Measurements from ENCODE around the gene C6orf89.
"Not testable (repeated sequence)": the region's sequence is repeated elsewhere in the genome, so short reads cannot be mapped to it uniquely, and the experiment has no call there.

C6orf89 gene

DNA sequence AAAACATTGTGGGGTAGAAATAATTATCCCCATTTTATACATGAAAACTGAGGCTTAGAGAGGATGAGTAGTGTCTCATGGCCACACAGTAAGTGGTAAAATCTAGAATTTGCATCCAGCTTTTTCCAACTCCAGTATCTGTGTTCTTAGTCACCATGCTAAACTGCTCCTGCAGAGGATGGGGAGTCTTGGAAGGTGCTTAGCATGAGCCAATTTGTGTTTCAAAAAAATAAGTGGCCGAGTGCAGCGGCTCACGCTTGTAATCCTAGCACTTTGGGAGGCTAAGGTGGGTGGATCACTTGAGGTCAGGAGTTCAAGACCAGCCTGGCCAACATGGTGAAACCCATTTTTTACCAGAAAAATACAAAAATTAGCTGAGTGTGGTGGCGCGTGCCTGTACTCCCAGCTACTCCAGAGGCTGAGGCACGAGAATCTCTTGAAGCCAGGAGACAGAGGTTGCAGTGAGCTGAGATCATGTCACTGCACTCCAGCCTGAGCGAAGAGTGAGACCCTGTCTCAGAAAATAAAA lies 2.4 kb downstream of the C6orf89 start:
- DNase-seq (ENCODE audit: low spot score) = no peak

- peak; percentile 74 for DNase-seq (ENCODE audit: low spot score)
These were observed 3.1 kb downstream of the C6orf89 start for GRCh38 chr6:36888654-36889481.

GRCh38 chr6:36890112-36890663 lies 4.4 kb downstream of the C6orf89 start:
- DNase-seq (ENCODE audit: low spot score) = no peak

DNA sequence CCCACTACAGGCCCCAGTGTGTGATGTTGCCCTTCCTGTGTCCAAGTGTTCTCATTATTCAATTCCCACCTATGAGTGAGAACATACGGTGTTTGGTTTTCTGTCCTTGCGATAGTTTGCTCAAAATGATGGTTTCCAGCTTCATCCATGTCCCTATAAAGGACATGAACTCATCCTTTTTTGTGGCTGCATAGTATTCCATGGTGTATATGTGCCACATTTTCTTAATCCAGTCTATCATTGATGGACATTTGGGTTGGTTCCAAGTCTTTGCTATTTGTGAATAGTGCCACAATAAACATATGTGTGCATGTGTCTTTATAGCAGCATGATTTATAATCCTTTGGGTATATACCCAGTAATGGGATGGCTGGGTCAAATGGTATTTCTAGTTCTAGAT lies 5.4 kb downstream of the C6orf89 start:
- DNase-seq (ENCODE audit: low spot score) = not testable (repeated sequence)

- DNase-seq (ENCODE audit: low spot score) = no peak
These were observed 8.5 kb downstream of the C6orf89 start for GRCh38 chr6:36893976-36894932.

DNA sequence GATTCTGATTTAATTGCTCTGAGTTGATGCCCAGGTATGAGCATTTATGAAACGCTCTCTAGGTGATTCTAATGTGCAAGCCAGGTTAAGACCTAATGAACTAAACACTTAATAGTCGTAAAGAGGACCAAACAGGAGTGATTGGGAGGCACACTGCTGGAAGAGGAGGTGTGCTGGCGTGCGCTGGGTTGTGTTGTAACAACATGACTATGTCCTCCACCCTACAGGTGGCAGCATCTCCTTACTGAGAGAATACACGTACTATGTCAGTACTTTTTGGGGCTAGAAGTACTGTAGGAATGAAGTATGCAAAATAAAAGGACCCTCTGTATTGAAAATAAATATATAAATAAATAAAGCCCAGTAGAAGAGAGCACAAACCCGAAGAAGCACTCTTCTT lies 11.9 kb downstream of the C6orf89 start:
- no peak for DNase-seq (ENCODE audit: low spot score)

DNA sequence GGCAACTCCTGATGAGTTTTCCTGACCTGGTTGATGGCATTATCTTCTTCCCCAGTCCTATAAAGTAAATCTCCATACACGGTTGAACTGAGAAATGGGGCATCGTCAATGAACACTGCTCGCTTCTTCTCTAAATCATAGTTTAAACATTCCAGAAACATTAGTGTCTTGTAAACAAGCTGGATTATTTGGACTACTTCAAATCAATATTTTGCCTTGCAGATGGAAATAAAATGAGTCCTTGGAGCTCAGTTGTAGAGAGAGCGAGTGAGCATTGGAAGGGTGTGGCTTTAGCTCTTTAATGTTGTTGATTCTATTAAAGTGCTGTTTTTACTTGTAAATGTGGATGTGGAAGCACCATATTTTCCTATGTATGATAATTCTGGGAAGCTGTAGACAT lies 18.4 kb downstream of the C6orf89 start:
- DNase-seq (ENCODE audit: low spot score) = no peak

- no peak for DNase-seq (ENCODE audit: low spot score)
These were observed 19.2 kb downstream of the C6orf89 start for GRCh38 chr6:36904851-36905393.

GRCh38 chr6:36906539-36907325 lies 21.0 kb downstream of the C6orf89 start:
- no peak for DNase-seq (ENCODE audit: low spot score)

GRCh38 chr6:36907781-36908180 lies 22.0 kb downstream of the C6orf89 start:
- no peak for DNase-seq (ENCODE audit: low spot score)

DNA sequence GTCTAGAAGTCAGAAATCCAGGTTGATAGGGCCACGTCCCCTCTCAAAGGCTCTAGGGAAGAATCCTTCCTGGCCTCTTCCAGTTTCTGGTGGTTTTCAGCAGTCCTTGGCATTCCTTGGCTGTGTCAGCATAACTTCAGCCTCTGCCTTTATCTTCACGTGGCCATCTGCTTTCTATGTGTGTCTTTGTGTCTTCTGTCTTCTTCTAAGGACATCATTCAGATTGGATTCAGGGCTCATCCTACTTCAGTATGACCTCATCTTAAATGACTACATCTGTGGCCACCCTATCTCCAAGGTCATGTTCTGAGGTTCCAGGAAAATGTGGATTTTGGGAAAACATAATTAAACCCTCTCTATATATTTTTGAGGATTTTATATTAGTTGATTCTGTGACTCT lies 23.0 kb downstream of the C6orf89 start:
- no peak for DNase-seq (ENCODE audit: low spot score)

- DNase-seq (ENCODE audit: low spot score) = no peak
These were observed 26.3 kb downstream of the C6orf89 start for GRCh38 chr6:36912030-36912454.

DNA sequence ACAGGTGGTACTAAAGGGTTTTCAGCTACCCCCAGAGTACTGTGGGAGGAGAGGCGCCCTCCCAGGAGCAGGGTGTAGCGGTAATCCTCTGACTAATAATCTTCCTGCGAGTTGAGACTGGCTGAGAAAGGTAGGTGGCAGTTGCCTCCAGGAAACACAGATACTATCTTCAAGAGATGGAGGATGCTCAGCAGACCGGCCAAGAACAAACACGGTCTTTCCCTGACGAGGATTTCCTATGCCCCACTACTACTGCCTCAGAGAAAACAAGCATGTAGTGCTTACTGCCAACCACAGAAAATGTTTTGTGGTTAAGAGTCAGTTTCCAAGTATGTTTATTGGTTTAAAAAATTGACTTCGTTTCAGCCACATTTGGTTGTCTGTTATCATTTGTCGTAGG lies 26.8 kb downstream of the C6orf89 start:
- no peak for DNase-seq (ENCODE audit: low spot score)

DNA sequence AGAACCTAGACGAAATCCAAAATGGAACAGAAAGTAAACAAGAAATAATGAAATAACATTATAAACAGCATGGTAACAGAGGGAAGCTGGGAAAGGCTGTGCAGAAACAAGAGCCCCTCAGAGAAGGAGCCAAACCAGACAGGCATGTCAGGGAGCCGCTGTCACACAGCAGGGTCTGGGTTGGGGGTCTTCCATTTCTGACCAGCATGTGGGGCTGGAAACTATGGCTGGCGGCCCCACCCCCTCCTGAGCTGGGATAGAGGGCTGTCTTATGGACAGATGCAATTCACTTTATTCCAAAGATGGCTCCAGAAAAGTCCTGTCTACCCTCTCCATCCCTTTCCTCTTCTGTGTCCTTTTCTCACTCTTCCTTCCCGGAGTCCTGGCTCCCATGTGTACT lies 27.3 kb downstream of the C6orf89 start:
- DNase-seq (ENCODE audit: low spot score) = no peak

- peak; percentile 26 for DNase-seq (ENCODE audit: low spot score)
These were observed 28.6 kb downstream of the C6orf89 start for GRCh38 chr6:36914227-36914794.

GRCh38 chr6:36915599-36915998 lies 29.8 kb downstream of the C6orf89 start:
- no peak for DNase-seq (ENCODE audit: low spot score)

GRCh38 chr6:36916126-36916525 lies 30.4 kb downstream of the C6orf89 start:
- no peak for DNase-seq (ENCODE audit: low spot score)

DNA sequence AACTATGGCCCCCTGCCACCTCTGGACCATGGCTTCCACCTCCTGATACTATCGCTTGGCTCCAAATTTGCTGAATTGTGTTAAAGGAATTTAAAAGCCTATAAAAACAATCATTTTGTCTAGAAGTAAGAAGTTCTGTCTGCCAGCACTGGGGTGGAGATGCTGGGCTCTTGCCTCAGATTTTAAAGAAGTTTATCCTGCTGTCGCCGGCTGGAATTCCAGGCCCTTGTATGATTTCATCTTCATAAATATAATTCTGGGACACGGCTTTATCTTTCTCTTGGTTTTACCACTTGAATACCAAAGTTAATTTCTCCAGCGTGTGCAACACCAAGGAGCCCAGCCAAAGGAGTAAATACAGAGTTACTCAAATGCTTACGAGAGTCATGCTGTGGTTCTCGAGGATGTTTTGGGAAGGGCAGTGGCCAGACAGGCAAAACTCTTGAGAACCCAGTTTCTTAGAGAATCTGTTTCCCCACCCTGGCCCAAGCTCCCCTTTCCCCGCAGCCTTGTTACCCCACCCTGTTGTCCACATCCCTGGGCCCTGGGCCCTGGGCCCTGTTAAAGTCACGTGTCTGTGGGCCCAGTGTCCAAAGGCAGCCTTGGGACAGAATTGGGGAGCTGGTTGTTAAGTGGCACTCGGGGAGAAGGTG lies 31.9 kb downstream of the C6orf89 start:
- no peak for DNase-seq (ENCODE audit: low spot score)

GRCh38 chr6:36920049-36920448 lies 34.3 kb downstream of the C6orf89 start:
- DNase-seq (ENCODE audit: low spot score) = no peak

DNA sequence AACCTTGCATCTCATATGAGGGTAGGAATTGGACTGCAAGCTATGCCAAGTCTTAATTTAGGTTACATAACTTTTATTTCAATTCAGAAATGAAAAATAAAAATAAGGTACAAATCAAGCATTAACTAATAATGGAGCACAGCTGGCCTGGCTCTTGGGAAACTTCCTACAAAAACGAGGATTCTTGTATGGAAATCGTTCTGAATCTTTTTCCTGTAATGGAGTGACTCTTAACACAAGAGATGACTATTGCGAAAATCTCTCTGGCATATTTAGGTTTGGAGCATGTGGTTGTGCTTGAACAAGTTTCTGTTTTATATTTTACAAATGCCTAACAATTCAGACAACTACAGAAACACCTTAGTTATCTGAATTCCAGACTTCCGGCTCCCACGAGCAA lies 34.8 kb downstream of the C6orf89 start:
- no peak for DNase-seq (ENCODE audit: low spot score)

Data from hematopoietic multipotent progenitor cell treated with erythropoietin and hydrocortisone succinate and interleukin-3 and kit ligand, for 17 days (in vitro differentiated cells).